Measurements from ENCODE around the gene JUNB.

The JUNB gene

GRCh38 chr19:12774588-12775555 lies 16.4 kb upstream of the JUNB start, which contains the start of gene HOOK2:
Gene HOOK2, minus strand, starts transcription at chr19:12775552. Its CDS starts 103 bp downstream, at chr19:12775449.
- peak; percentile 71 for DNase-seq

GRCh38 chr19:12777217-12778016 lies 13.9 kb upstream of the JUNB start:
- peak; percentile 95 for DNase-seq

GRCh38 chr19:12778017-12778904 lies 13.0 kb upstream of the JUNB start:
- DNase-seq: peak; percentile 97

- no peak for DNase-seq
These were observed 12.5 kb upstream of the JUNB start for GRCh38 chr19:12778905-12779161.

GRCh38 chr19:12779162-12779993 lies 11.9 kb upstream of the JUNB start:
- peak; percentile 63 for DNase-seq

GRCh38 chr19:12782174-12782423 lies 9.2 kb upstream of the JUNB start:
- DNase-seq: no peak

- peak; percentile 96 for DNase-seq
These were observed 8.6 kb upstream of the JUNB start for GRCh38 chr19:12782424-12783290.

- DNase-seq: no peak
These were observed 7.9 kb upstream of the JUNB start for GRCh38 chr19:12783291-12783848.

- DNase-seq: no peak
These were observed 7.4 kb upstream of the JUNB start for GRCh38 chr19:12783849-12784393.

GRCh38 chr19:12784394-12784870 lies 6.9 kb upstream of the JUNB start:
- no peak for DNase-seq

GRCh38 chr19:12784871-12785430 lies 6.3 kb upstream of the JUNB start:
- DNase-seq: no peak

- DNase-seq: no peak
These were observed 5.8 kb upstream of the JUNB start for GRCh38 chr19:12785431-12786031.

GRCh38 chr19:12786141-12786870 lies 5.0 kb upstream of the JUNB start:
- DNase-seq: no peak

- DNase-seq: no peak
These were observed 4.3 kb upstream of the JUNB start for GRCh38 chr19:12786952-12787351.

GRCh38 chr19:12787458-12787857 lies 3.8 kb upstream of the JUNB start:
- no peak for DNase-seq

GRCh38 chr19:12788042-12788681 lies 3.1 kb upstream of the JUNB start:
- DNase-seq: peak; percentile 89

GRCh38 chr19:12788682-12789097 lies 2.6 kb upstream of the JUNB start:
- peak; percentile 95 for DNase-seq
